HCT116 (cell line): ENCODE measurements around the gene HCRTR2.

Experiments used
- EZH2phosphoT487 ChIP-seq: fragments of 200-600 bp; IDR thresholded peaks from 2 replicates; pipeline ENCODE4 v1.6.1; 2018; ENCODE audit warnings: antibody characterized with exemption, borderline replicate concordance
- POLR2A ChIP-seq: IDR thresholded peaks from 2 replicates; pipeline ENCODE4 v1.7.0; 2011; ENCODE audit warnings: borderline replicate concordance; ENCODE audit not compliant: insufficient read depth, insufficient read length; ENCODE audit errors: extremely low read depth
- SP1 ChIP-seq: IDR thresholded peaks from 2 replicates; pipeline ENCODE4 v1.6.1; 2012; ENCODE audit warnings: low read depth
- SRF ChIP-seq: IDR thresholded peaks from 2 replicates; pipeline ENCODE4 v1.6.1; 2012; ENCODE audit warnings: low read depth
- YY1 ChIP-seq: IDR thresholded peaks from 2 replicates; pipeline ENCODE4 v1.6.1; 2011; ENCODE audit warnings: low read length, low read depth, moderate library complexity, mild to moderate bottlenecking; ENCODE audit not compliant: insufficient replicate concordance; ENCODE audit errors: extremely low read depth
- TF ChIP-seq, protein P1 (sequence below), 3 experiments: fragments of 200-600 bp in 1 of 3; sonication (generic) in 1 of 3; IDR thresholded peaks in 2 of 3; conservative IDR thresholded peaks in 1 of 3; 2 replicates each; pipeline ENCODE4 v1.5.1; 2012 to 2017; ENCODE audit warnings: low read depth in 2 of 3, low read length in 2 of 3, antibody characterized with exemption in 1 of 3, borderline replicate concordance in 1 of 3, control low read depth in 1 of 3, mild to moderate bottlenecking in 1 of 3, mixed read lengths in 1 of 3, mixed run types in 1 of 3, moderate library complexity in 1 of 3; ENCODE audit not compliant: insufficient read depth in 1 of 3
- TF ChIP-seq, protein P2 (sequence below): IDR thresholded peaks from 2 replicates; pipeline ENCODE4 v1.6.1; 2012; ENCODE audit warnings: low read depth

DNA sequence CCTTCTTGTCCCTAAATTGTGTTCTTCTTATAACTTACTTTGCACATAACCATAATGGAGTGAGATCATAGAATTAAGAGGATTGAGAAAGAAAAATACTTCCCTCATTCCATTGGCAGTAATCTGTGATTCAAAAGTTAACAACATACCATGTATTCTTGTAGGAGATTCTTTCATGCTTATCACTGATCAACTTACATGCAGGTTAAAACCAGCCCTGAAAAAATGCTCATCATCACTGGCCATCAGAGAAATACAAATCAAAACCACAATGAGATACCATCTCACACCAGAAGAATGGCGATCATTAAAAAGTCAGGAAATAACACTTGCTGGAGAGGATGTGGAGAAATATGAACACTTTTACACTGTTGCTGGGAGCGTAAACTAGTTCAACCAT is 116.4 kb downstream of the HCRTR2 start:
- TF ChIP-seq POLR2A = no peak
- TF ChIP-seq SRF = no peak
- TF ChIP-seq, protein P1, sequence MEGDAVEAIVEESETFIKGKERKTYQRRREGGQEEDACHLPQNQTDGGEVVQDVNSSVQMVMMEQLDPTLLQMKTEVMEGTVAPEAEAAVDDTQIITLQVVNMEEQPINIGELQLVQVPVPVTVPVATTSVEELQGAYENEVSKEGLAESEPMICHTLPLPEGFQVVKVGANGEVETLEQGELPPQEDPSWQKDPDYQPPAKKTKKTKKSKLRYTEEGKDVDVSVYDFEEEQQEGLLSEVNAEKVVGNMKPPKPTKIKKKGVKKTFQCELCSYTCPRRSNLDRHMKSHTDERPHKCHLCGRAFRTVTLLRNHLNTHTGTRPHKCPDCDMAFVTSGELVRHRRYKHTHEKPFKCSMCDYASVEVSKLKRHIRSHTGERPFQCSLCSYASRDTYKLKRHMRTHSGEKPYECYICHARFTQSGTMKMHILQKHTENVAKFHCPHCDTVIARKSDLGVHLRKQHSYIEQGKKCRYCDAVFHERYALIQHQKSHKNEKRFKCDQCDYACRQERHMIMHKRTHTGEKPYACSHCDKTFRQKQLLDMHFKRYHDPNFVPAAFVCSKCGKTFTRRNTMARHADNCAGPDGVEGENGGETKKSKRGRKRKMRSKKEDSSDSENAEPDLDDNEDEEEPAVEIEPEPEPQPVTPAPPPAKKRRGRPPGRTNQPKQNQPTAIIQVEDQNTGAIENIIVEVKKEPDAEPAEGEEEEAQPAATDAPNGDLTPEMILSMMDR (IDR thresholded peaks at IDR 0.05 in 2 of 3, conservative IDR thresholded peaks at IDR 0.05 in 1 of 3; ENCODE audit: borderline replicate concordance in 1 of 3, insufficient read depth in 1 of 3, low read depth in 2 of 3, low read length in 2 of 3) = no peak
- TF ChIP-seq SP1 = no peak
- TF ChIP-seq EZH2phosphoT487 = no peak
- TF ChIP-seq, protein P2, sequence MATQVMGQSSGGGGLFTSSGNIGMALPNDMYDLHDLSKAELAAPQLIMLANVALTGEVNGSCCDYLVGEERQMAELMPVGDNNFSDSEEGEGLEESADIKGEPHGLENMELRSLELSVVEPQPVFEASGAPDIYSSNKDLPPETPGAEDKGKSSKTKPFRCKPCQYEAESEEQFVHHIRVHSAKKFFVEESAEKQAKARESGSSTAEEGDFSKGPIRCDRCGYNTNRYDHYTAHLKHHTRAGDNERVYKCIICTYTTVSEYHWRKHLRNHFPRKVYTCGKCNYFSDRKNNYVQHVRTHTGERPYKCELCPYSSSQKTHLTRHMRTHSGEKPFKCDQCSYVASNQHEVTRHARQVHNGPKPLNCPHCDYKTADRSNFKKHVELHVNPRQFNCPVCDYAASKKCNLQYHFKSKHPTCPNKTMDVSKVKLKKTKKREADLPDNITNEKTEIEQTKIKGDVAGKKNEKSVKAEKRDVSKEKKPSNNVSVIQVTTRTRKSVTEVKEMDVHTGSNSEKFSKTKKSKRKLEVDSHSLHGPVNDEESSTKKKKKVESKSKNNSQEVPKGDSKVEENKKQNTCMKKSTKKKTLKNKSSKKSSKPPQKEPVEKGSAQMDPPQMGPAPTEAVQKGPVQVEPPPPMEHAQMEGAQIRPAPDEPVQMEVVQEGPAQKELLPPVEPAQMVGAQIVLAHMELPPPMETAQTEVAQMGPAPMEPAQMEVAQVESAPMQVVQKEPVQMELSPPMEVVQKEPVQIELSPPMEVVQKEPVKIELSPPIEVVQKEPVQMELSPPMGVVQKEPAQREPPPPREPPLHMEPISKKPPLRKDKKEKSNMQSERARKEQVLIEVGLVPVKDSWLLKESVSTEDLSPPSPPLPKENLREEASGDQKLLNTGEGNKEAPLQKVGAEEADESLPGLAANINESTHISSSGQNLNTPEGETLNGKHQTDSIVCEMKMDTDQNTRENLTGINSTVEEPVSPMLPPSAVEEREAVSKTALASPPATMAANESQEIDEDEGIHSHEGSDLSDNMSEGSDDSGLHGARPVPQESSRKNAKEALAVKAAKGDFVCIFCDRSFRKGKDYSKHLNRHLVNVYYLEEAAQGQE = no peak
- no peak for TF ChIP-seq YY1
